Measurements from ENCODE around the gene DPP6. TPM values are rescaled to one million over a fixed set of nuclear protein-coding genes. Genes with fewer than 3 reads are reported as not detected.

Gene DPP6
- total RNA-seq, 1 donor: under 0.01 TPM

DNA sequence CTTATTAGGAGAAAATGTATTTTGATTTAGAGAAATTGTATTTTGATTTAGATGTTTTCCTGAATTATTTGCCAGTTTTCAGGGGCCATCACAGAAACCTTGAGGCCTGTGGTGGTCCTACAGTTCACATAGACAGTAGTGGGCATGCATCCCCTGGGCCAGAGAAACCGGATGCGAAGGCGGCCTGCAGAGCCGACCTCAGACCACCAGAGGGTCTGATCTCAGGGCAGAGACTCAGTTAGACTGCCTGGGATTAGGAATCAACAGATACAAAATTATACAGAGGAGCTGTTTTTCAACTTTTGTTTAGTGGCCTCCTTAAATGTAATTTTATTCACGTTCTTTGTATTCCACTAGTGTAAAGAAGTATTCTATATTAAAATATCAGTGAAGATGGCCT lies 792.3 kb downstream of the DPP6 start:
- DNase-seq (ENCODE audit: low read depth): no peak
- no peak overlapping the region for H3K4me3 ChIP-seq (ENCODE audit: low read depth, low read length)
- TF ChIP-seq, protein P1, sequence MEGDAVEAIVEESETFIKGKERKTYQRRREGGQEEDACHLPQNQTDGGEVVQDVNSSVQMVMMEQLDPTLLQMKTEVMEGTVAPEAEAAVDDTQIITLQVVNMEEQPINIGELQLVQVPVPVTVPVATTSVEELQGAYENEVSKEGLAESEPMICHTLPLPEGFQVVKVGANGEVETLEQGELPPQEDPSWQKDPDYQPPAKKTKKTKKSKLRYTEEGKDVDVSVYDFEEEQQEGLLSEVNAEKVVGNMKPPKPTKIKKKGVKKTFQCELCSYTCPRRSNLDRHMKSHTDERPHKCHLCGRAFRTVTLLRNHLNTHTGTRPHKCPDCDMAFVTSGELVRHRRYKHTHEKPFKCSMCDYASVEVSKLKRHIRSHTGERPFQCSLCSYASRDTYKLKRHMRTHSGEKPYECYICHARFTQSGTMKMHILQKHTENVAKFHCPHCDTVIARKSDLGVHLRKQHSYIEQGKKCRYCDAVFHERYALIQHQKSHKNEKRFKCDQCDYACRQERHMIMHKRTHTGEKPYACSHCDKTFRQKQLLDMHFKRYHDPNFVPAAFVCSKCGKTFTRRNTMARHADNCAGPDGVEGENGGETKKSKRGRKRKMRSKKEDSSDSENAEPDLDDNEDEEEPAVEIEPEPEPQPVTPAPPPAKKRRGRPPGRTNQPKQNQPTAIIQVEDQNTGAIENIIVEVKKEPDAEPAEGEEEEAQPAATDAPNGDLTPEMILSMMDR (IDR thresholded peaks at IDR 0.05; ENCODE audit: insufficient read depth, low read depth, low read length): no peak

GRCh38 chr7:154844955-154845354 lies 792.8 kb downstream of the DPP6 start:
- TF ChIP-seq, protein P1 (IDR thresholded peaks at IDR 0.05; ENCODE audit: insufficient read depth, low read depth, low read length): no peak
- no peak overlapping the region for H3K4me3 ChIP-seq (ENCODE audit: low read depth, low read length)
- no peak for DNase-seq (ENCODE audit: low read depth)

DNA sequence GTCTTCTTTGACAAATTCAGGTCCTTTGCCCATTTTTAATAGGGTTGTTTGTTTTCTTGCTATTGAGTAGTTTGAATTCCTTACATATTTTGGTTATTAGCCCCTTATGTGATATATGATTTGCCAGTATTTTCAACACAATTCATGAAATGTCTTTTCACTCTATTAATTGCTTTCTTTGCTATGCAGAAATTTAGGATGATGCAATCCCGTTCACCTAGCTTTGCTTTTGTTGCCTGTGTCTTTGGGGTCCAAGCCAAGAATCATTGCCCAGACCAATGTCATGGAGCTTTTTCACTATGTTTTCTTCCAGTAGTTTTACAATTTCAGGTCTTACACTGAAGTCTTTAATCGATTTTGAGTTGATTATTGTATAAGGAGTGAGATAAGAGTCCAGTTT lies 796.3 kb downstream of the DPP6 start:
- TF ChIP-seq, protein P1 (IDR thresholded peaks at IDR 0.05; ENCODE audit: insufficient read depth, low read depth, low read length): no peak
- DNase-seq (ENCODE audit: low read depth): no peak
- H3K4me3 ChIP-seq (ENCODE audit: low read depth, low read length): no peak overlapping the region

DNA sequence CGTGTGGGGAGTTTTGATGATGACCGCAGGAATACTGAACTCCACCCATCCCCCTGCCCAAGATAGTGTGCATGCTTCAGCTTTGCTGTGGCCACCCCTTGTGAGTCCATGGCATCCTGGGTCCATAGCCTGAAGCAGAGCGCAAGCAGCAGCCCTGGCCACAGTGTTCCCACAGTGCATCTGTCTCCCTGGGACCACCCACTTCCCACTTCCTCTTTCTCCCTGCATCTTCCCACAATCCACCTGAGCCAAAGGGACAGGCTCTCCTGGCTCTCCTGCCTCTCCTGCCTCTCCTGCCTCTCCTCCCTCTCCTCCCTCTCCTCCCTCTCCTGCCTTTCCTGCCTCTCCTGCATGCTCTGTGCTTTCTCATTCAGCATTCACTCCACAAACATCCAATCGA lies 800.0 kb downstream of the DPP6 start:
- H3K4me3 ChIP-seq (ENCODE audit: low read depth, low read length): no peak overlapping the region
- no peak for DNase-seq (ENCODE audit: low read depth)
- TF ChIP-seq, protein P1 (IDR thresholded peaks at IDR 0.05; ENCODE audit: insufficient read depth, low read depth, low read length): no peak

DNA sequence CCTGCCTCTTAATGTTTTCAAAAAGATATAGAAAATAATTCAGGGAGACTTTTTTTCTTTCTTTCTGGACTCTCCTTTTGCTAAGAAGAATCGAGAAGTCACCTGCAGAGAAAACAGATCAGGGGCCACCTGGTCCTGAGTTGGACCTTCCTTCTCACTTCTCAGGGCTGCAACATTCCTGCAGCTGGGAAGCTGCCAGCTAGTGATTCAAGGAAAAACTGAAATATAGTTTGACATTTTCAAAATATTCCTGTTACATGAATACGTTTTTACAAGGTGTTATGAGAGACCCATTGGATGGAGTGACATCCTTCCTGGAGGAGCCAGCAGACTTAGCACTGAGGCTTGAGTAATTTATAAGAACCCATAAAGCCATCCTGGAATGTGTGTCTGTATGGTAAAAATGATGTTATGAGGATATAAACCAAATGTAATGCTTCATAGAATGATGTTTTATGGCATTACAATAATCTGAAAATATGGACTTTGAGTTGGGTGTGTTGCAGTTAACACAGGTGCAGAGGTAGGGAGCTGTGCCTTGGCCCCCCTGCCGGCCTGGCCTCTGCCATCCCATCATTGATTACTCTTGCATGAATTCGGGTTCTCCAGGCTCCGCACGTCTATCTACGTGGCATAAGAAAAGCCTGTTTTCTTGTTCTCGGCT lies 801.0 kb downstream of the DPP6 start:
- TF ChIP-seq, protein P1 (IDR thresholded peaks at IDR 0.05; ENCODE audit: insufficient read depth, low read depth, low read length): no peak
- H3K4me3 ChIP-seq (ENCODE audit: low read depth, low read length): no peak overlapping the region
- no peak for DNase-seq (ENCODE audit: low read depth)

- no peak overlapping the region for H3K4me3 ChIP-seq (ENCODE audit: low read depth, low read length)
- TF ChIP-seq, protein P1 (IDR thresholded peaks at IDR 0.05; ENCODE audit: insufficient read depth, low read depth, low read length): no peak
- DNase-seq (ENCODE audit: low read depth): no peak
These were observed 801.5 kb downstream of the DPP6 start for GRCh38 chr7:154853727-154854095.

- TF ChIP-seq, protein P1 (IDR thresholded peaks at IDR 0.05; ENCODE audit: insufficient read depth, low read depth, low read length): no peak
- H3K4me3 ChIP-seq (ENCODE audit: low read depth, low read length): no peak overlapping the region
- DNase-seq (ENCODE audit: low read depth): no peak
These were observed 802.6 kb downstream of the DPP6 start for GRCh38 chr7:154854836-154855235.
